GM21717 (cell line): ENCODE measurements around the gene PCP4L1.
"Not testable (repeated sequence)": the region's sequence is repeated elsewhere in the genome, so short reads cannot be mapped to it uniquely, and the experiment has no call there.

Experiments used
- ATAC-seq: cut with Tn5 transposase; IDR thresholded peaks from one replicate; pipeline ENCODE4 v1.9.1; 2021; ENCODE audit warnings: mild to moderate bottlenecking, moderate library complexity; ENCODE audit not compliant: unreplicated experiment

The PCP4L1 gene

GRCh38 chr1:161258439-161259344, at the start of gene PCP4L1:
Gene PCP4L1 (plus strand): TSS chr1:161258745. CDS start chr1:161258975, 230 bp downstream.
- no peak for ATAC-seq

GRCh38 chr1:161209790-161210409, 48.6 kb upstream of the PCP4L1 start:
- ATAC-seq = no peak

- ATAC-seq = no peak
Observed at GRCh38 chr1:161214369-161214768, 44.2 kb upstream of the PCP4L1 start.

- no peak for ATAC-seq
Observed at GRCh38 chr1:161215076-161215475, 43.5 kb upstream of the PCP4L1 start, which contains the start of gene FCER1G. Gene FCER1G (plus strand): TSS chr1:161215295. CDS start chr1:161215322, 27 bp downstream.

- peak; percentile 63 for ATAC-seq
Observed at GRCh38 chr1:161216945-161217712, 41.4 kb upstream of the PCP4L1 start.

- ATAC-seq = no peak
Observed at GRCh38 chr1:161217831-161218230, 40.7 kb upstream of the PCP4L1 start.

GRCh38 chr1:161218301-161219077, 40.1 kb upstream of the PCP4L1 start:
- no peak for ATAC-seq

GRCh38 chr1:161219078-161219892, 39.3 kb upstream of the PCP4L1 start:
- no peak for ATAC-seq

GRCh38 chr1:161220002-161220401, 38.5 kb upstream of the PCP4L1 start:
- no peak for ATAC-seq

GRCh38 chr1:161222175-161223019, 36.1 kb upstream of the PCP4L1 start:
- ATAC-seq = no peak

- no peak for ATAC-seq
Observed at GRCh38 chr1:161223805-161224694, 34.5 kb upstream of the PCP4L1 start.

GRCh38 chr1:161224695-161225087, 33.9 kb upstream of the PCP4L1 start:
- ATAC-seq = not testable (repeated sequence)

- no peak for ATAC-seq
Observed at GRCh38 chr1:161225178-161225533, 33.4 kb upstream of the PCP4L1 start.

- peak; percentile 92 for ATAC-seq
Observed at GRCh38 chr1:161225534-161226319, 32.8 kb upstream of the PCP4L1 start, which contains the start of gene TOMM40L. Gene TOMM40L (plus strand): TSS chr1:161226060. CDS start chr1:161226490, 430 bp downstream.

GRCh38 chr1:161226320-161226711, 32.2 kb upstream of the PCP4L1 start:
- ATAC-seq = no peak

GRCh38 chr1:161226759-161227158, 31.8 kb upstream of the PCP4L1 start:
- ATAC-seq = no peak
